PC-9 (cell line): ENCODE measurements around the gene HOMEZ. TPM values are rescaled to one million over a fixed set of nuclear protein-coding genes. Genes with fewer than 3 reads are reported as not detected.

Experiments used
- BruUV-seq: library from RNA; stranded (reverse); fragments of 400-500 nt; replicated peaks from 2 replicates; lab custom pipeline; 2021; lab: Mats Ljungman, UMichigan
- CTCF ChIA-PET: fragments of 300-600 bp; sonication (Branson Sonifier 250); formaldehyde crosslinking; loops from one replicate; lab custom pipeline; 2022; ENCODE audit warnings: antibody characterized with exemption; lab: Charles Lee
- POLR2A ChIA-PET: fragments of 300-600 bp; sonication (Branson Sonifier 250); formaldehyde crosslinking; loops from one replicate; lab custom pipeline; 2022; ENCODE audit warnings: antibody characterized with exemption; ENCODE audit not compliant: unreplicated experiment; lab: Charles Lee
- DNase-seq, 2 experiments: peaks; one replicate each; pipeline versions ENCODE4 v3.0.0 to v3.0.0-alpha.2; 2015 to 2022; ENCODE audit warnings: mixed read lengths in 1 of 2
- H2AFZ ChIP-seq: fragments of 200-600 bp; sonication (generic); 2 replicates; pipeline ENCODE4 v1.8.1; 2017; ENCODE audit warnings: antibody characterized with exemption
- H3F3A ChIP-seq: fragments of 200-600 bp; sonication (generic); 2 replicates; pipeline ENCODE4 v1.8.1; 2017; ENCODE audit warnings: antibody characterized with exemption, mild to moderate bottlenecking, low read depth; ENCODE audit not compliant: insufficient read depth
- H3K27ac ChIP-seq: fragments of 200-600 bp; sonication (generic); 2 replicates; pipeline ENCODE4 v1.6.1; 2016; ENCODE audit warnings: mixed run types
- H3K27me3 ChIP-seq: fragments of 200-600 bp; sonication (generic); 2 replicates; pipeline ENCODE4 v1.6.1; 2016; ENCODE audit warnings: low read depth, mixed run types; ENCODE audit not compliant: insufficient read depth
- H3K36me3 ChIP-seq: fragments of 200-600 bp; sonication (generic); 2 replicates; pipeline ENCODE4 v1.6.1; 2016; ENCODE audit warnings: low read depth, mixed run types
- H3K4me1 ChIP-seq: fragments of 200-600 bp; sonication (generic); replicated peaks from 2 replicates; pipeline ENCODE4 v1.6.1; 2016; ENCODE audit warnings: mixed run types; ENCODE audit not compliant: insufficient read depth
- H3K4me2 ChIP-seq: fragments of 200-600 bp; sonication (generic); 2 replicates; pipeline ENCODE4 v1.6.1; 2017; ENCODE audit warnings: mixed run types
- H3K4me3 ChIP-seq: fragments of 200-600 bp; sonication (generic); 2 replicates; pipeline ENCODE4 v1.6.1; 2016; ENCODE audit warnings: mixed run types
- H3K79me2 ChIP-seq: fragments of 200-600 bp; sonication (generic); 2 replicates; pipeline ENCODE4 v1.6.1; 2017; ENCODE audit warnings: low read depth, mixed run types
- H3K9me2 ChIP-seq: fragments of 200-600 bp; sonication (generic); 2 replicates; pipeline ENCODE4 v1.8.1; 2017; ENCODE audit warnings: mild to moderate bottlenecking; ENCODE audit not compliant: insufficient read depth
- H3K9me3 ChIP-seq: fragments of 200-600 bp; sonication (generic); 2 replicates; pipeline ENCODE4 v1.8.1; 2016; ENCODE audit warnings: low read depth; ENCODE audit not compliant: insufficient read depth
- H4K20me1 ChIP-seq: fragments of 200-600 bp; sonication (generic); 2 replicates; pipeline ENCODE4 v1.8.1; 2017; ENCODE audit not compliant: insufficient read depth
- CTCF ChIP-seq: fragments of 200-600 bp; sonication (generic); conservative IDR thresholded peaks from 2 replicates; pipeline ENCODE4 v1.6.1; 2017; ENCODE audit warnings: mixed run types, antibody characterized with exemption, mild to moderate bottlenecking, moderate library complexity
- EZH2 ChIP-seq: fragments of 200-600 bp; sonication (generic); IDR thresholded peaks from 2 replicates; pipeline ENCODE4 v1.8.0; 2017; ENCODE audit warnings: antibody characterized with exemption, low read depth
- intact Hi-C: fragments of 100-400 bp; cut with micrococcal nuclease; formaldehyde crosslinking; loops from one replicate; pipeline ENCODE4 v1.10.0; 2022; ENCODE audit not compliant: unreplicated experiment
- total RNA-seq: library from RNA; stranded (reverse); gene quantifications from 2 replicates; pipeline ENCODE4 v1.2.3, GENCODE V29; 2021

The HOMEZ gene
- total RNA-seq, 1 experiment from 2014 or later: 14.0 TPM

- Histone ChIP-seq H3K79me2 (peaks cover 19% of the 10 kb centered on the region), H3K27ac (peak overlapping the region; percentile 56), H3K9me3 (no peaks in the 10 kb centered on the region), H3K4me3 (peak overlapping the region; percentile 94; the same call in 1 of the 2 replicates), H4K20me1 (no peaks in the 10 kb centered on the region), H3F3A (peaks cover 9% of the 10 kb centered on the region; the same call in 1 of the 2 replicates), H3K4me1 (peaks cover 10% of the 10 kb centered on the region), H3K9me2 (no peaks in the 10 kb centered on the region), H2AFZ (peak overlapping the region; percentile 74), H3K4me2 (peak overlapping the region; percentile 60), H3K36me3 (no peaks in the 10 kb centered on the region), H3K27me3 (no peaks in the 10 kb centered on the region)
- CTCF ChIA-PET: no interaction called here
- no peak for DNase-seq
- intact Hi-C loops: no loop called here
- POLR2A ChIA-PET: interaction anchor here (0.6 kb wide), 2 partner anchors 19 to 132 kb away, joined by 3 to 6 read pairs; no protein-coding TSS in a partner anchor
- TF ChIP-seq CTCF: no peak
- BruUV-seq: no TSS peak
Measured at GRCh38 chr14:23286902-23287479, 1.1 kb upstream of the HOMEZ start.

GRCh38 chr14:23285530-23286019, 357 bp downstream of the HOMEZ start:
- peak overlapping the region; percentile 82 for H3K4me2 ChIP-seq
- H3K79me2 ChIP-seq: peaks cover 19% of the 10 kb centered on the region
- ChIA-PET POLR2A (no interaction called here), CTCF (no interaction called here)
- intact Hi-C loops: no loop called here
- H3K9me3 ChIP-seq: no peaks in the 10 kb centered on the region
- H4K20me1 ChIP-seq: no peaks in the 10 kb centered on the region
- H3K36me3 ChIP-seq: no peaks in the 10 kb centered on the region
- TSS peak; percentile 63 for BruUV-seq
- H2AFZ ChIP-seq: peak overlapping the region; percentile 87
- peaks cover 10% of the 10 kb centered on the region for H3K4me1 ChIP-seq
- no peaks in the 10 kb centered on the region for H3K27me3 ChIP-seq
- peak overlapping the region; percentile 94 for H3K4me3 ChIP-seq
- peak overlapping the region; percentile 50 for H3K27ac ChIP-seq
- H3F3A ChIP-seq: peaks cover 9% of the 10 kb centered on the region; the same call in 1 of the 2 replicates
- no peaks in the 10 kb centered on the region for H3K9me2 ChIP-seq
- TF ChIP-seq EZH2 (no peak), CTCF (no peak)
- no peak for DNase-seq

GRCh38 chr14:23284654-23285529, 1.0 kb downstream of the HOMEZ start:
- TF ChIP-seq EZH2 (no peak), CTCF (no peak)
- ChIA-PET POLR2A (no interaction called here), CTCF (no interaction called here)
- Histone ChIP-seq H3K27ac (peak overlapping the region; percentile 50; the same call in 1 of the 2 replicates), H4K20me1 (no peaks in the 10 kb centered on the region), H3K9me2 (no peaks in the 10 kb centered on the region), H3K79me2 (peaks cover 19% of the 10 kb centered on the region), H3K4me2 (peak overlapping the region; percentile 82), H3K9me3 (no peaks in the 10 kb centered on the region), H3K27me3 (no peaks in the 10 kb centered on the region), H3K36me3 (no peaks in the 10 kb centered on the region), H3K4me1 (peaks cover 10% of the 10 kb centered on the region), H3F3A (peaks cover 9% of the 10 kb centered on the region; the same call in 1 of the 2 replicates), H3K4me3 (peak overlapping the region; percentile 94), H2AFZ (peak overlapping the region; percentile 87)
- intact Hi-C loops: no loop called here
- DNase-seq: no peak
- no TSS peak for BruUV-seq
